Breast epithelium (tissue), 4 donors: ENCODE results near the gene C11orf68. TPM values are rescaled to one million over a fixed set of nuclear protein-coding genes. Genes with fewer than 3 reads are reported as not detected.
A peak's percentile ranks its signal among the peaks of the same experiment; 100 is the strongest.

ENCODE experiments used
- DNase-seq, 2 donors: peaks; one replicate each; pipeline ENCODE4 v3.0.0-alpha.2; 2019; ENCODE audit warnings: low spot score in 2 of 2
- H3K27ac ChIP-seq, 2 donors: fragments of 200-600 bp; sonication (generic) in 1 of 2; one replicate each; pipeline ENCODE4 v1.5.1; 2016 to 2019; ENCODE audit warnings: mild to moderate bottlenecking in 1 of 2
- H3K27me3 ChIP-seq, 2 donors: fragments of 200-600 bp; sonication (generic) in 1 of 2; one replicate each; pipeline versions ENCODE4 v1.5.1 to v1.6.0; 2017 to 2019; ENCODE audit warnings: control low read depth in 1 of 2, mild to moderate bottlenecking in 1 of 2
- H3K36me3 ChIP-seq: fragments of 200-600 bp; one replicate; pipeline ENCODE4 v1.5.1; 2019
- H3K4me1 ChIP-seq, 2 donors: fragments of 200-600 bp; sonication (generic); one replicate each; pipeline ENCODE4 v1.5.1; 2016 to 2019; ENCODE audit warnings: control low read depth in 1 of 2
- H3K4me3 ChIP-seq, 3 donors: fragments of 200-600 bp; sonication (generic); 1 replicate in 2 of 3; 2 replicates in 1 of 3; pipeline ENCODE4 v1.5.1; 2016 to 2019; ENCODE audit warnings: mild to moderate bottlenecking in 3 of 3, moderate library complexity in 2 of 3
- H3K9me3 ChIP-seq, 2 donors: fragments of 200-600 bp; sonication (generic) in 1 of 2; one replicate each; pipeline ENCODE4 v1.5.1; 2016 to 2019; ENCODE audit warnings: control low read depth in 1 of 2
- CTCF ChIP-seq, 3 donors: fragments of 450-650 bp; IDR thresholded peaks; one replicate each; pipeline ENCODE4 v1.5.1; 2016 to 2017; ENCODE audit warnings: antibody characterized with exemption in 3 of 3, mild to moderate bottlenecking in 3 of 3, moderate library complexity in 3 of 3
- POLR2A ChIP-seq: fragments of 450-650 bp; IDR thresholded peaks from one replicate; pipeline ENCODE4 v1.6.1; 2016; ENCODE audit warnings: antibody characterized with exemption, mild to moderate bottlenecking, moderate library complexity
- POLR2AphosphoS5 ChIP-seq, 3 donors: sonication (generic); formaldehyde crosslinking; IDR thresholded peaks; one replicate each; pipeline ENCODE4 v1.6.1; 2017; ENCODE audit warnings: antibody characterized with exemption in 3 of 3
- intact Hi-C: fragments of 100-400 bp; cut with DNase I; formaldehyde crosslinking; loops from one replicate; pipeline ENCODE4 v1.15.1; 2023; ENCODE audit warnings: low total_unique reads
- total RNA-seq, 3 donors: library from RNA; depleted of rRNA; stranded (reverse); fragments of >200 nt; gene quantifications; one replicate each; pipeline ENCODE4 v1.1.0, GENCODE V29; 2016

The C11orf68 gene
- total RNA-seq, 3 donors from 2014 or later, result 16.7 to 20.3 (median 19.7) TPM

GRCh38 chr11:65925397-65925796 is 6.5 kb upstream of the C11orf68 start:
- intact Hi-C loops, result no loop called here
- Histone ChIP-seq H3K4me1 (peaks cover 0 to 7% of the 10 kb centered on the region in 2 donors), H3K36me3 (no peaks in the 10 kb centered on the region), H3K27me3 (no peaks in the 10 kb centered on the region), H3K27ac (no peak overlapping the region), H3K9me3 (no peaks in the 10 kb centered on the region), H3K4me3 (no peak overlapping the region)
- no peak for DNase-seq
- TF ChIP-seq POLR2AphosphoS5 (IDR thresholded peaks at IDR 0.05) (no peak), POLR2A (no peak), CTCF (IDR thresholded peaks at IDR 0.05) (no peak)

GRCh38 chr11:65922565-65922964 is 3.7 kb upstream of the C11orf68 start:
- no peak for TF ChIP-seq POLR2AphosphoS5 (IDR thresholded peaks at IDR 0.05)
- TF ChIP-seq CTCF (IDR thresholded peaks at IDR 0.05), result no peak
- no peak for TF ChIP-seq POLR2A
- H3K4me1 ChIP-seq, result peaks cover 0 to 14% of the 10 kb centered on the region in 2 donors
- H3K36me3 ChIP-seq, result no peaks in the 10 kb centered on the region
- no peaks in the 10 kb centered on the region for H3K9me3 ChIP-seq
- H3K27ac ChIP-seq, result no peak overlapping the region
- no peak for DNase-seq
- no peak overlapping the region for H3K4me3 ChIP-seq
- intact Hi-C loops, result no loop called here
- H3K27me3 ChIP-seq, result no peaks in the 10 kb centered on the region

GRCh38 chr11:65921876-65922275 is 3.0 kb upstream of the C11orf68 start:
- peaks cover 0 to 19% of the 10 kb centered on the region in 2 donors for H3K4me1 ChIP-seq
- no peaks in the 10 kb centered on the region for H3K27me3 ChIP-seq
- H3K4me3 ChIP-seq, result no peak overlapping the region
- H3K27ac ChIP-seq, result no peak overlapping the region
- intact Hi-C loops, result no loop called here
- H3K36me3 ChIP-seq, result no peaks in the 10 kb centered on the region
- no peak for DNase-seq
- H3K9me3 ChIP-seq, result no peaks in the 10 kb centered on the region
- TF ChIP-seq CTCF (IDR thresholded peaks at IDR 0.05) (no peak), POLR2A (no peak), POLR2AphosphoS5 (IDR thresholded peaks at IDR 0.05) (no peak)

- Histone ChIP-seq H3K27me3 (no peaks in the 10 kb centered on the region), H3K36me3 (no peaks in the 10 kb centered on the region), H3K9me3 (no peaks in the 10 kb centered on the region), H3K27ac (peak overlapping the region in 1 of 2 donors; percentile 99), H3K4me1 (peaks cover 7 to 26% of the 10 kb centered on the region in 2 donors), H3K4me3 (peak overlapping the region in 2 of 3 donors; percentile 95 to 98)
- intact Hi-C loops, result no loop called here
- TF ChIP-seq POLR2A (no peak), CTCF (IDR thresholded peaks at IDR 0.05) (no peak), POLR2AphosphoS5 (IDR thresholded peaks at IDR 0.05) (no peak)
- no peak for DNase-seq
Measured at GRCh38 chr11:65921033-65921555, 2.2 kb upstream of the C11orf68 start.

GRCh38 chr11:65920372-65920802 is 1.5 kb upstream of the C11orf68 start:
- intact Hi-C loops, result loop anchor here (1.0 kb wide), 1 partner anchor 30 kb away; the partner anchor contains the start of gene CCDC85B
- no peak for TF ChIP-seq CTCF (IDR thresholded peaks at IDR 0.05)
- no peak for TF ChIP-seq POLR2AphosphoS5 (IDR thresholded peaks at IDR 0.05)
- TF ChIP-seq POLR2A, result no peak
- H3K27ac ChIP-seq, result peak overlapping the region; percentile 94 to 99

More at GRCh38 chr11:65920372-65920802, 1.5 kb upstream of the C11orf68 start:
- H3K4me3 ChIP-seq, result peak overlapping the region; percentile 78 to 98 (median 95)
- no peaks in the 10 kb centered on the region for H3K27me3 ChIP-seq
- H3K36me3 ChIP-seq, result no peaks in the 10 kb centered on the region
- no peaks in the 10 kb centered on the region for H3K9me3 ChIP-seq
- peaks cover 9 to 29% of the 10 kb centered on the region in 2 donors for H3K4me1 ChIP-seq
- no peak for DNase-seq
